Dendritic cell treated with granulocyte-macrophage colony-stimulating factor and Interleukin-4, amounts not matched to agents 40 ng/mL and 50 ng/mL, for 4 days (primary cell): ENCODE measurements around the gene TMEM140.

ENCODE experiments used
- H3K27ac Mint-ChIP-seq: one replicate; pipeline ENCODE4 v1.8.0; 2022; ENCODE audit warnings: mild to moderate bottlenecking, mixed read lengths
- H3K27me3 Mint-ChIP-seq: one replicate; pipeline ENCODE4 v1.8.0; 2022; ENCODE audit warnings: mild to moderate bottlenecking, mixed read lengths
- H3K36me3 Mint-ChIP-seq: one replicate; pipeline ENCODE4 v1.8.0; 2022; ENCODE audit warnings: low read depth, mixed read lengths
- H3K4me1 Mint-ChIP-seq: one replicate; pipeline ENCODE4 v1.8.0; 2022; ENCODE audit warnings: low read depth, mixed read lengths
- H3K4me3 Mint-ChIP-seq: one replicate; pipeline ENCODE4 v1.8.0; 2022; ENCODE audit warnings: mild to moderate bottlenecking, moderate library complexity, mixed read lengths
- H3K9me3 Mint-ChIP-seq: one replicate; pipeline ENCODE4 v1.8.0; 2022; ENCODE audit warnings: mixed read lengths
- intact Hi-C: fragments of 100-400 bp; cut with micrococcal nuclease; formaldehyde crosslinking; loops from one replicate; pipeline ENCODE4 v1.15.0; 2022

The TMEM140 gene

DNA sequence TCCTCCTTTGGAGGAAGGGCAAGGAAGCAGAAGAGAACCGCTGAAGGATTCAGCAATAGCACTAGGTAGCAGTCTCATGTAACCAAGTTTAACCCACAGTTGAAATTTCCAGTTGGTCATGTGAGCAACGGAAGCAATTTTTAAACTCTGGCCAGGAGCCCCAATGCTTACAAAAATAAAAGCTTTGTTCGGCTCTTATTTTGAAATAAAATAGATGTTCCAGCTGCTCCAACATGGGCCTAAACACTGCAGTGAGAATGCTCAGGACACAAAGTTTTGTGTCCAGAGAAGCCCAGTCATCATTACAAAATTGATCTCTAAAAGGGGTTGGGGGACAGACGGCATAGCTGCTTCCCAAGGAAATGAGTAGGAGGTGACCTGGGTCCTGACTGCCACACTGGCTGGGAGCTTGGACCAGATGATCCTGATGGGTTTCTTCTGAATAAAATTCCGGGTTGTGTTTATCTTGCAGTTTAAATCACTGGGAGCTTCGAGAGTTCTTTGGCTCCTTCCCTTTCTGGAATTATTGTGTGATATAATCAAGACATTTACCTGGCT, 452 bp upstream of the TMEM140 start:
- no peaks in the 10 kb centered on the region for H3K27me3 Mint-ChIP-seq
- intact Hi-C loops: loop anchor here (5.0 kb wide), 1 partner anchor 160 kb away; the partner anchor contains the start of gene AGBL3
- H3K4me3 Mint-ChIP-seq: peak overlapping the region; percentile 79
- no peaks in the 10 kb centered on the region for H3K36me3 Mint-ChIP-seq
- H3K9me3 Mint-ChIP-seq: no peaks in the 10 kb centered on the region
- H3K4me1 Mint-ChIP-seq: peaks cover 50% of the 10 kb centered on the region
- peak overlapping the region; percentile 91 for H3K27ac Mint-ChIP-seq

DNA sequence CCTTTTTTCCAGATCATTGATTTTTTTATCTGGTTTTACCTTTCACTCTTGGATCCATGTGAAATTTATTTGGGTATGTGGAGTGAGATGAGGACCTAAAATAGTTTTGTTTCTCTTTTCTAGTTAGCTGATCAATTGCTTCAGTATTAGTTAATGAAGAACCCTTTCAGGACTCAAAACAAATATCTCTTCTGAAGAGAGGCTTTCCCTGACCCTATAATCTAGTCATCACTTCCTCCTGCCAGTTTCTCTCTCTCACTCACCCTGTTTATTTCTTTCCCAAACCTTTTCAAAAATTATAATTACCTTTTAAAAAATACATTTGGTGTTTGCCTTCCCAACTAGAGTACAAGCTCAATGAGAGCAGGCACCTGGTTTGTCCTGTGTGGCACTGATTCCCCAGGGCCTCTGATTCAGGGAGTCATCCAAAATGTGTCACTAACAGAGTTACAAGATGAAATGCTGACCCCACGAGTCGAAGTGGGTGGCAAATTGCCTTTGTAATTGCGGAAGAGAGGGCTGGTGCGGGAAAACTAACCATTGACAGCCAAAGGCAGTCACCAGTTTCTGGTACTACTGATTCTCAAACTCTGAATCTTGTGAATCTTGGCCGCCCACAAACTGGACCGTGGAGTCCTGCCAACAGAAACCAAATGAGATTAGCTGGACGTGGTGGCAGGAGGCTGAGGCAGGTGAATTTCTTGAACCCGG, 2.4 kb downstream of the TMEM140 start:
- peak overlapping the region; percentile 85 for H3K27ac Mint-ChIP-seq
- H3K4me3 Mint-ChIP-seq: peak overlapping the region; percentile 39
- H3K36me3 Mint-ChIP-seq: peaks cover 28% of the 10 kb centered on the region
- no peaks in the 10 kb centered on the region for H3K27me3 Mint-ChIP-seq
- H3K4me1 Mint-ChIP-seq: peaks cover 49% of the 10 kb centered on the region
- intact Hi-C loops: no loop called here
- peaks cover 17% of the 10 kb centered on the region for H3K9me3 Mint-ChIP-seq

DNA sequence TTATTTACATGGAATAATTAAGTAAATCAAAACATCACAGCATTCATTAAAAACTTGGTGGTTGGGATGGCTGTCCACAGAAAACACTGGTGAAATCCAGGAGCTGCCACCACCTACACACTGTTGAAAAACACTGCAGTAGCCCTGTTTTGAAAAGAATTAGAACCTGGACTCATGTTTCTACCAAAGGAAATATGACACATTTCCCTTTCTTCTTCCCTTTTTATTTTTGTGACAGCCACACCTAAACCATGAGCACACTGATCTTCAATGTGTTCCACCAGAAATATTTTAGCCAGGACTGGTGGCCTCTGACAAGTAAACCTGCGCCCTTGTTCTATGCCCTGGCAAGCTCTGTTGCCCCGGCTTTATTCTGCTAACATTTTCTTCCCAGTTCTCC, 3.3 kb downstream of the TMEM140 start:
- H3K27ac Mint-ChIP-seq: peak overlapping the region; percentile 85
- H3K27me3 Mint-ChIP-seq: no peaks in the 10 kb centered on the region
- H3K9me3 Mint-ChIP-seq: peaks cover 26% of the 10 kb centered on the region
- intact Hi-C loops: no loop called here
- H3K4me3 Mint-ChIP-seq: peak overlapping the region; percentile 33
- H3K4me1 Mint-ChIP-seq: peaks cover 49% of the 10 kb centered on the region
- H3K36me3 Mint-ChIP-seq: peaks cover 35% of the 10 kb centered on the region

DNA sequence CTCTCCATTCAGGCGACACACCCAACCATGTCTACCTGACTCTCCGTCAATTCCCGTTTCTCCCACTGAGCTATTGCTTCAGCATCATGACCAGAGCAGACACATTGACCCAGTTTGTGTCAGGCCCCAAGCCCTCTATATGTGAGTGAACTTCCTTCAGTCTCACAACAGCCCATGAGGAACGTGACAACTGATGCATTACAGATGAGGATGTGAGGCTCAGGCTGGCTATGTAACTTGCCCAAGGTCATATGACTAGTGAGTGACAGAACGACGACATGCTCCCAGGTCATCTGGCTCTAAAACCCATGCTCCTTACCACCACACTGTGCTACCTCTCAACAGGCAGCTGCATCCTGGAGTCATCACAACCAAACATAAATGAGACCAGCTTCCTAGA, 3.7 kb downstream of the TMEM140 start:
- Mint-ChIP-seq H3K4me1 (peaks cover 49% of the 10 kb centered on the region), H3K27ac (peak overlapping the region; percentile 85), H3K4me3 (peak overlapping the region; percentile 33), H3K36me3 (peaks cover 39% of the 10 kb centered on the region), H3K9me3 (peaks cover 30% of the 10 kb centered on the region), H3K27me3 (no peaks in the 10 kb centered on the region)
- intact Hi-C loops: no loop called here

DNA sequence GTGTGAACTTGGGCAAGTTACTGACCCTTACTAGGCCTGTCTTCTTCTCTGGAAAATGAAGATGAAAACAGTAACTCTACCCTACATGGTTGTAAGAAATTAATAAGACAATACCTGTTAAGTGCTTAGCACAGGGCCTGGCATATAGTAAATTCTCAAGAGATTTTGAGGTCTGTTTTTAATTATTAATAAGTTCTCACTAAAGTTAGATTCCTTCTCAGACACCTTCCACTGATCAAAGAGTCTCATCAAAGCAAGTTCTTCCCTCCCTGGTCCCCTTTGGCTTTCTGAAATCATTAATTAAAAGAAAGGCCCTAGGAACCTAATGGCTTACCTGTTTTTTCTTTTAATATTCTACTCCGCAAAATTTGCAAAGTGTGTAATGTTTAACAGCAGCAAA, 4.6 kb downstream of the TMEM140 start:
- peaks cover 43% of the 10 kb centered on the region for H3K4me1 Mint-ChIP-seq
- peaks cover 39% of the 10 kb centered on the region for H3K9me3 Mint-ChIP-seq
- intact Hi-C loops: no loop called here
- H3K36me3 Mint-ChIP-seq: peaks cover 48% of the 10 kb centered on the region
- H3K27me3 Mint-ChIP-seq: no peaks in the 10 kb centered on the region
- H3K27ac Mint-ChIP-seq: peak overlapping the region; percentile 54
- H3K4me3 Mint-ChIP-seq: no peak overlapping the region

DNA sequence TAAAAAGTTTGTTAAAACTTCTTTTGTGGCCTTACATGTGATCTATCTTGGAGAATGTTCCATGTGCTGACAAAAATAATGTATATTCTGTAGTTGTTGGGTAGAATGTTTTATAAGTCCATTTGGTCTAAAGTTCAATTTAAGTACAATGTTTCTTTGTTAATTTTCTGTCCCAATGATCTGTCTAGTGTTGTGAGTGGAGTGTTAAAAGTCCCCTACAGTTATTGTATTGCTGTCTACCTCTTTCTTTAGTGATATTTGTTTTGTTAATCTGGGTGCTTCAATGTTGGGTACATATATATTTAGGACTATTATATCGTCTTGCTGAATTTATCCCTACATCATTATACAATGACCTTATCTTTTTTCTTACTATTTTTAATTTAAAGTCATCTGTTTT, 6.9 kb downstream of the TMEM140 start:
- no peaks in the 10 kb centered on the region for H3K27me3 Mint-ChIP-seq
- peaks cover 43% of the 10 kb centered on the region for H3K9me3 Mint-ChIP-seq
- H3K4me3 Mint-ChIP-seq: no peak overlapping the region
- intact Hi-C loops: no loop called here
- peaks cover 69% of the 10 kb centered on the region for H3K36me3 Mint-ChIP-seq
- H3K4me1 Mint-ChIP-seq: peaks cover 39% of the 10 kb centered on the region
- no peak overlapping the region for H3K27ac Mint-ChIP-seq

DNA sequence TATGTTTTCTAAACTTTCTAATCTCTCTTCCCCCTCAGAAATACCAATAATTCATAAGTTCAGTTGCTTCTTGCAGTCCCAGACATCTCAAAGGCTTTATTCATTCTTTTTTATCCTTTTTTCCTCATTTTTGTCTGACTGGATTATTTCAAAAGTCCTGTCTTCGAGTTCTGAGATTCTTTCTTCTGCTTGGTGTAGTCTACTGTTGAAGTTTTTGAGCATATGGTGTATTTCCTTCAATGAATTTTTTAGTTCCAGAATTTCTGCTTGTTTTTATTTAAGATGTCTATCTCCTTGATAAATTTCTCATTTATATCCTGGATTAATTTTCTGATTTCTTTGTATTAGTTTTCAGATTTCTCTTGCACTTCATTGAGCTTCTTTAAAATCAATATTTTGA, 8.4 kb downstream of the TMEM140 start:
- Mint-ChIP-seq H3K4me1 (peaks cover 40% of the 10 kb centered on the region), H3K36me3 (peaks cover 74% of the 10 kb centered on the region), H3K27me3 (no peaks in the 10 kb centered on the region), H3K4me3 (no peak overlapping the region), H3K9me3 (peaks cover 43% of the 10 kb centered on the region), H3K27ac (no peak overlapping the region)
- intact Hi-C loops: no loop called here

DNA sequence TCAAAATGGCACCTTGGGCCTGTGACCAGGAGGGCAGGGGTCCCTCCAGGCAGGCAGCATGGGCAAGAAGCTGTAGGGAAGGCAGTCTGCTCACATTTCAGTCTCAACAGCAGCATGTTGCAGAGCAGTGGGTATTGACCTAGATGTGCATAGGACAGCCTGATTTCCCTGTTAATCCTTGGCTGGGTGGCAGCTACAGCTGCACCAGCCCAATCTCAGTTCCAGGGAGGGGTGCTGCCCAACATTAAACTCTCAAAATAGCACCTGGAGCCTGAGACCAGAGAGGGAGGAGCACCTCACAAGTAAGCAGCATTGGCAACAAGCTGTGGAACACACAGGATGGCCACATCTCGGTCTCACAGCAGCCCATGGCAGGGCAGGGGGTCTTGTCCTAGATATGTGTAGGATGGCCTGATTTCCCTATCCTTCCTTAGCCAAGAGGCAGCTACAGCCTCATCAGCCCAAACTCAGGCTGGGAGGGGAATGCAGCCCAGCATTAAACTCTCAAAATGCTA, 10.3 kb downstream of the TMEM140 start:
- Mint-ChIP-seq H3K27me3 (no peaks in the 10 kb centered on the region), H3K4me3 (no peak overlapping the region), H3K4me1 (peaks cover 43% of the 10 kb centered on the region), H3K36me3 (peaks cover 85% of the 10 kb centered on the region), H3K9me3 (peaks cover 52% of the 10 kb centered on the region), H3K27ac (peak overlapping the region; percentile 84)
- intact Hi-C loops: no loop called here

DNA sequence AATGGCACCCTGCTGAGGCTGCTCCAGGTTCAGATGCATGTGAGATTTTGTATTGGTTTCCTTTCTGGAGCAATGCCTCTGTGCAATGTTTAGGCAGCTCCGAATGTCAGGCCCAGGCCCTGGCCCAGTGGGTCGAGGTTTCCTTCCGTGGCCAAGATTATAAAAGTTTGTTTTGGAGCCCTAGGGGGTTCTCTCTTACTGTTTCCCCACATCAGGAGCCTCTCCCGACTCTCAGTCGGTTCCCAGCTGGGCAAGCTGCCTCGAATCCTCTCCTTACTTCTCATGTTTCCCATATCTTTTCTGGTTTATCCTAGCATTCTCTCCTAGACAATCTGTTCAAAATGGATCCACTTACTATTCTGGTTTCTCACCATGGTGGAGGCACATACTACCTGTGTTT, 11.0 kb downstream of the TMEM140 start:
- Mint-ChIP-seq H3K27ac (peak overlapping the region; percentile 84), H3K4me1 (peaks cover 43% of the 10 kb centered on the region), H3K4me3 (no peak overlapping the region), H3K27me3 (no peaks in the 10 kb centered on the region), H3K36me3 (peaks cover 84% of the 10 kb centered on the region), H3K9me3 (peaks cover 49% of the 10 kb centered on the region)
- intact Hi-C loops: no loop called here

DNA sequence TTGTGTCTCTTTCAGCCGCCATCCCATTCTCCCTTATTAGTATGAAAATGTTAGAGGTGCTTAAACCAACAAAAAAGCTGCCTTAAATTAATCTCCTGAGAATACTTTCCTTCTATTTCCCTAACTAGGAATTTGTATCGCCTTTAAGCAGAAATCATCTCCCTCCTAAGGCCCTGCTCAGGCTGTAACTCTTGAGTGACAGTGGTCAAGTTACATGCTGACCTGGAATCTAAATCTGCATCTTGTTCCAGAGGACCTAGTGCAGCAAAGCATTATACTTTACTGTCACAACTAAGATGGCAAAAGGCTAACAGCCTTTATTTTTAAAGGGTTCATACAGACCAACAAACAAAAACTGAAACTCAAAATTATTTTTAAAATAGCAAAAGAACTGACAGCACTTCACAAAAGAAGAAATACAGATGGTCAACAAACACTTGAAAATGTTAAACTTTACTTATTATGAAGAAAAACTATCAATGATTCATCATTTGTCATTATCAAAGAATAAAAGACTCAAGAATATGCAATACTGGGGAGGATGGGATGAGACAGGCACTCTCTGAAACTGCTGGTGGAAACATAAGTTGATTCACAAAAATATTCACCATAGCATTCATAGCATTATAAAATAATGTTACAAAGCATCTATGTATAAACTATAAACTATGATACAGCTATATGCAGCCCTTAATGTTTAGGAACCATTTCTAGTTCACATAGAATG, 11.7 kb downstream of the TMEM140 start:
- peaks cover 84% of the 10 kb centered on the region for H3K36me3 Mint-ChIP-seq
- intact Hi-C loops: loop anchor here (10.0 kb wide), 1 partner anchor 515 kb away; the partner anchor contains the start of gene BPGM
- no peak overlapping the region for H3K4me3 Mint-ChIP-seq

DNA sequence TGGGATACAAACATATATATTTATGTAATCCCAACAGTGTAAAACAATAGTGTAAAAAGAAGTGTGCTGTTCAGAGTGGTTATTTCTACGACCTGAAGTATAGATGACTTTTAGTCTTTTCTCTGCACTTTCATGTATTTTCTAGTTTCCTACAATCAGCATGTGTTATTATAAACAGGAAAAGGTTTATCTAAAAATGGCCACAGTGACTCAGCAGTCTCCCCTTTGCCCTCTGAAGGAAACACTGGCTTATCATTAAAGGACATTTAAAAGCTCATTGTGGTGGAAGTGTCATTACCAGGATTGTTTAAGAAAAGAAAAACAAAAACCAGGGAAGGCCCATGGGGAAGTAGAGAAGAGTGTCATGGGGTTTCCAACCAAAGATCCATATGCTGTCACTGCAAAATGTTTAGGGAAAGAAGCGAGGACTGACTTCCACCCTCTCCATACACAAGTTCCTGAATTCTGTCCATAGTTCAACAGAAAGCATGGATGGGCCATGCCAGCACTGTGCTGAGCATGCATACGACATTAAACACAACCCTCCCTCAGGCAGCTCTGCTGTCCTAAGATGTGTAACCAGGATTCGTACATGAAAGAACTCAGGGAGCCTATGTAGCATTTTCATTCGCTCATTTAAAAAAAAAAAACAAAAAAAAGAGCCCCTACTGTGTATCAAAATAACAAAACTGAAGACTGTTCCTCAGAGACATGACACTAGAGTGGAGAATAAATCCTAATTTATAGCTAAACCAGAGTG, 12.4 kb downstream of the TMEM140 start:
- H3K36me3 Mint-ChIP-seq: peaks cover 84% of the 10 kb centered on the region
- peaks cover 51% of the 10 kb centered on the region for H3K4me1 Mint-ChIP-seq
- H3K4me3 Mint-ChIP-seq: peak overlapping the region; percentile 30
- intact Hi-C loops: loop anchor here (10.0 kb wide), 1 partner anchor 515 kb away; the partner anchor contains the start of gene BPGM
- peak overlapping the region; percentile 84 for H3K27ac Mint-ChIP-seq
- no peaks in the 10 kb centered on the region for H3K27me3 Mint-ChIP-seq
- peaks cover 35% of the 10 kb centered on the region for H3K9me3 Mint-ChIP-seq

More for the DNA sequence above, 11.7 kb downstream of the TMEM140 start:
- Mint-ChIP-seq H3K27me3 (no peaks in the 10 kb centered on the region), H3K9me3 (peaks cover 42% of the 10 kb centered on the region), H3K4me1 (peaks cover 44% of the 10 kb centered on the region), H3K27ac (peak overlapping the region; percentile 84)

DNA sequence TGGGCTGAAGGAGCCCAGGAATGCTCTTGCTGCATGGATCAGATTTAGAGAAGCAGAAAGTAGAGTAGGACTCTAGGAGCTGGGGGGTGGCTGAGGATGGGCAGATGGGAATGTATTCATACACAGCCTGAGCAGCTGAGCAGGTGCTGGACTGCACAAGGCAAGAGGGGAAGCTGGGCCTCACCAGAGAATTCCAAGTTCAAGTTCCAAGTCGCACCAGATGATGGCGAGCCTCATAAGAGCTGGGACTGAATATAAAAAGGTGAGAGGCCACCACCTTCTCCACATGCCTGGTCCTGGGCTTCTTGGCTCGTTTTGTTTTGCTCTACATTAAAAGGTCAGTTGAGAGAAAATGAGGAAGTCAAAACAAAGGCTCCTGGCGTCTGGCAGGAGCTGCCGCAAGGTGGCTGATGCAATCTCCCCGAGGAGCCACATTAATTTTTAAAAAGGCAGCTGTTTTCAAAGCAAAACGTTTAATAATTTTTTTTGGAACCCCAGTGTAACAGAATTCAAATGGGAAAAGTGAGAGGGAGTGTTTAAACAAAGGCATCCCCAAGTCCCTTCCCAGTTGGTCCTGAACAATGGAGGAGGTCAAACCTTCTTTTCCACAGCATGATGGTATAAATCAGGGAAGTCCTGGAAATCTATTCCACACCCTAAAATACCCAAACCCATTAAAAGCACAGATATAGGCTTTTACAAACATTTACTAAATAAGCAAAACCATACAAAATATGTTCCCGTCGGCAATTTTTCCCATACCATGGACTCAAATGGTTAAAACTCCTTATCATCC, 13.2 kb downstream of the TMEM140 start:
- peak overlapping the region; percentile 84 for H3K27ac Mint-ChIP-seq
- H3K4me3 Mint-ChIP-seq: peak overlapping the region; percentile 41
- H3K4me1 Mint-ChIP-seq: peaks cover 55% of the 10 kb centered on the region
- H3K36me3 Mint-ChIP-seq: peaks cover 86% of the 10 kb centered on the region
- H3K27me3 Mint-ChIP-seq: no peaks in the 10 kb centered on the region
- intact Hi-C loops: loop anchor here (10.0 kb wide), 1 partner anchor 516 kb away; the partner anchor contains the start of gene BPGM
- peaks cover 27% of the 10 kb centered on the region for H3K9me3 Mint-ChIP-seq

DNA sequence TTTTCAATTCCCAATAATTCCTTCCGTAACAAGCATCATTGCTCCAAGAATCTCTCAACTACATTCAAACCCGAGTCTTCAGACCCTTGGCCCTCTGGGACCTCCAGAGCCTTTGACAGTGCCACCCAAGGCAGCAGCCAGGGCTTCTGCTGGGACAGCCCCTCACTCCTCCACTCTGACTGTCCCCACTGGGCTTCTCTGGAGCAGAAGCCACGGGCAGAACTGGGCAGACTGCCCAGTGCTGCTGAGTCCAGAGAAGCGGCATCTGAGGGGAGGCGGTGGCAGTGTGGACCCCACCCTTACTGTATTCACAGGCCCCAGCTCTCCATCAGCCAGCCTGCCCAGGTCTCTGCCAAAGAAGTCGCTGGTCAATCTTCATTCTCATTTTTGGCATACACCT, 13.8 kb downstream of the TMEM140 start:
- Mint-ChIP-seq H3K36me3 (peaks cover 86% of the 10 kb centered on the region), H3K27ac (peak overlapping the region; percentile 84), H3K27me3 (no peaks in the 10 kb centered on the region), H3K9me3 (peaks cover 21% of the 10 kb centered on the region), H3K4me1 (peaks cover 61% of the 10 kb centered on the region), H3K4me3 (no peak overlapping the region)
- intact Hi-C loops: loop anchor here (10.0 kb wide), 1 partner anchor 517 kb away; the partner anchor contains the start of gene BPGM
